ENCODE results near the gene TNRC18.

TNRC18 gene

GRCh38 chr7:5377816-5378215 lies 45.8 kb downstream of the TNRC18 start:
- DNase-seq (ENCODE audit: low spot score) = no peak
- POLR2A ChIA-PET (ENCODE audit: low non-redundant PET) = no interaction called here
- CTCF ChIA-PET = no interaction called here
- no peak overlapping the region for H3K27ac ChIP-seq
- TF ChIP-seq CTCF (conservative IDR thresholded peaks at IDR 0.05; ENCODE audit: low read depth) = no peak

GRCh38 chr7:5377279-5377678 lies 46.4 kb downstream of the TNRC18 start:
- CTCF ChIA-PET = no interaction called here
- 0 out of 2 replicates have a peak overlapping the region, but pooled peaks have one; percentile 1 for H3K27ac ChIP-seq

GRCh38 chr7:5375925-5376324 lies 47.7 kb downstream of the TNRC18 start:
- ChIA-PET POLR2A (ENCODE audit: low non-redundant PET) (no interaction called here), CTCF (interaction anchor here (1.3 kb wide), 1 partner anchor 10 kb away, joined by 4 read pairs; no protein-coding TSS in a partner anchor)
- no peak for TF ChIP-seq CTCF (conservative IDR thresholded peaks at IDR 0.05; ENCODE audit: low read depth)
- DNase-seq (ENCODE audit: low spot score) = no peak
- peak overlapping the region; percentile 19 for H3K27ac ChIP-seq

More at GRCh38 chr7:5377279-5377678, 46.4 kb downstream of the TNRC18 start:
- no peak for DNase-seq (ENCODE audit: low spot score)
- POLR2A ChIA-PET (ENCODE audit: low non-redundant PET) = no interaction called here
- no peak for TF ChIP-seq CTCF (conservative IDR thresholded peaks at IDR 0.05; ENCODE audit: low read depth)

- POLR2A ChIA-PET (ENCODE audit: low non-redundant PET) = no interaction called here
- no peak for DNase-seq (ENCODE audit: low spot score)
- TF ChIP-seq CTCF (conservative IDR thresholded peaks at IDR 0.05; ENCODE audit: low read depth) = no peak
- H3K27ac ChIP-seq = no peak overlapping the region
- CTCF ChIA-PET = no interaction called here
These were observed 49.2 kb downstream of the TNRC18 start for GRCh38 chr7:5374464-5374863.

GRCh38 chr7:5373300-5373699 lies 50.3 kb downstream of the TNRC18 start:
- CTCF ChIA-PET = interaction anchor here (0.6 to 0.7 kb wide), 2 partner anchors 36 to 121 kb away, joined by 3 to 4 read pairs; no protein-coding TSS in a partner anchor
- no peak for DNase-seq (ENCODE audit: low spot score)
- no peak for TF ChIP-seq CTCF (conservative IDR thresholded peaks at IDR 0.05; ENCODE audit: low read depth)
- POLR2A ChIA-PET (ENCODE audit: low non-redundant PET) = no interaction called here
- H3K27ac ChIP-seq = peak overlapping the region; percentile 16; the same call in 1 of the 2 replicates

GRCh38 chr7:5370454-5371353 lies 52.9 kb downstream of the TNRC18 start:
- TF ChIP-seq CTCF (conservative IDR thresholded peaks at IDR 0.05; ENCODE audit: low read depth) = no peak
- ChIA-PET POLR2A (ENCODE audit: low non-redundant PET) (no interaction called here), CTCF (no interaction called here)
- H3K27ac ChIP-seq = peak overlapping the region; percentile 23
- no peak for DNase-seq (ENCODE audit: low spot score)
